Measurements from ENCODE around the gene APRT.

APRT gene

GRCh38 chr16:88817785-88818574 is 6.3 kb upstream of the APRT start:
- TF ChIP-seq CTCF (conservative IDR thresholded peaks at IDR 0.05; ENCODE audit: low read depth, low read length), result no peak
- DNase-seq (ENCODE audit: low read depth), result no peak
- no peak overlapping the region for H3K4me3 ChIP-seq (ENCODE audit: low read length)

- no peak for DNase-seq (ENCODE audit: low read depth)
- TF ChIP-seq CTCF (conservative IDR thresholded peaks at IDR 0.05; ENCODE audit: low read depth, low read length), result no peak
- H3K4me3 ChIP-seq (ENCODE audit: low read length), result no peak overlapping the region
These were observed 5.2 kb upstream of the APRT start for GRCh38 chr16:88816736-88817535.

- TF ChIP-seq CTCF (conservative IDR thresholded peaks at IDR 0.05; ENCODE audit: low read depth, low read length), result peak; percentile 73
- H3K4me3 ChIP-seq (ENCODE audit: low read length), result no peak overlapping the region
- DNase-seq (ENCODE audit: low read depth), result no peak
These were observed 4.3 kb upstream of the APRT start for GRCh38 chr16:88815901-88816589.

GRCh38 chr16:88815227-88815626 is 3.5 kb upstream of the APRT start:
- TF ChIP-seq CTCF (conservative IDR thresholded peaks at IDR 0.05; ENCODE audit: low read depth, low read length), result no peak
- DNase-seq (ENCODE audit: low read depth), result no peak
- H3K4me3 ChIP-seq (ENCODE audit: low read length), result no peak overlapping the region

- no peak overlapping the region for H3K4me3 ChIP-seq (ENCODE audit: low read length)
- no peak for TF ChIP-seq CTCF (conservative IDR thresholded peaks at IDR 0.05; ENCODE audit: low read depth, low read length)
- DNase-seq (ENCODE audit: low read depth), result no peak
These were observed 2.4 kb upstream of the APRT start for GRCh38 chr16:88814144-88814502.

- DNase-seq (ENCODE audit: low read depth), result no peak
- no peak for TF ChIP-seq CTCF (conservative IDR thresholded peaks at IDR 0.05; ENCODE audit: low read depth, low read length)
- no peak overlapping the region for H3K4me3 ChIP-seq (ENCODE audit: low read length)
These were observed 1.8 kb upstream of the APRT start for GRCh38 chr16:88813269-88814143.
